Neutrophil (primary cell): ENCODE measurements around the gene MOB3A.

ENCODE experiments used
- H3K27ac ChIP-seq: fragments of 200-600 bp; sonication (generic); 2 replicates; pipeline ENCODE4 v1.5.1; 2016; ENCODE audit warnings: mild to moderate bottlenecking, moderate library complexity
- H3K27me3 ChIP-seq: fragments of 200-600 bp; sonication (generic); 2 replicates; pipeline ENCODE4 v1.6.0; 2016; ENCODE audit warnings: mild to moderate bottlenecking
- H3K36me3 ChIP-seq: fragments of 200-600 bp; sonication (generic); 2 replicates; pipeline ENCODE4 v1.5.1; 2017
- H3K4me1 ChIP-seq, 2 experiments: fragments of 200-600 bp in 1 of 2; sonication (generic) in 1 of 2; 1 replicate in 1 of 2; 2 replicates in 1 of 2; pipeline versions ENCODE4 v1.5.1 to v1.6.1; 2013 to 2016; ENCODE audit warnings: low read depth in 1 of 2, low read length in 1 of 2, mild to moderate bottlenecking in 1 of 2, moderate library complexity in 1 of 2; ENCODE audit not compliant: control insufficient read depth in 1 of 2, insufficient read depth in 1 of 2
- H3K4me3 ChIP-seq, 2 experiments: fragments of 200-600 bp in 1 of 2; sonication (generic) in 1 of 2; 1 replicate in 1 of 2; 2 replicates in 1 of 2; pipeline ENCODE4 v1.5.1; 2013 to 2016; ENCODE audit warnings: low read depth in 1 of 2, low read length in 1 of 2, mild to moderate bottlenecking in 1 of 2, moderate library complexity in 1 of 2
- H3K9me3 ChIP-seq: fragments of 200-600 bp; sonication (generic); 2 replicates; pipeline ENCODE4 v1.5.1; 2016
- TF ChIP-seq, protein P1 (sequence below): fragments of 200-600 bp; sonication (generic); IDR thresholded peaks from 2 replicates; pipeline ENCODE4 v1.5.1; 2016; ENCODE audit warnings: antibody characterized with exemption

The MOB3A gene

DNA sequence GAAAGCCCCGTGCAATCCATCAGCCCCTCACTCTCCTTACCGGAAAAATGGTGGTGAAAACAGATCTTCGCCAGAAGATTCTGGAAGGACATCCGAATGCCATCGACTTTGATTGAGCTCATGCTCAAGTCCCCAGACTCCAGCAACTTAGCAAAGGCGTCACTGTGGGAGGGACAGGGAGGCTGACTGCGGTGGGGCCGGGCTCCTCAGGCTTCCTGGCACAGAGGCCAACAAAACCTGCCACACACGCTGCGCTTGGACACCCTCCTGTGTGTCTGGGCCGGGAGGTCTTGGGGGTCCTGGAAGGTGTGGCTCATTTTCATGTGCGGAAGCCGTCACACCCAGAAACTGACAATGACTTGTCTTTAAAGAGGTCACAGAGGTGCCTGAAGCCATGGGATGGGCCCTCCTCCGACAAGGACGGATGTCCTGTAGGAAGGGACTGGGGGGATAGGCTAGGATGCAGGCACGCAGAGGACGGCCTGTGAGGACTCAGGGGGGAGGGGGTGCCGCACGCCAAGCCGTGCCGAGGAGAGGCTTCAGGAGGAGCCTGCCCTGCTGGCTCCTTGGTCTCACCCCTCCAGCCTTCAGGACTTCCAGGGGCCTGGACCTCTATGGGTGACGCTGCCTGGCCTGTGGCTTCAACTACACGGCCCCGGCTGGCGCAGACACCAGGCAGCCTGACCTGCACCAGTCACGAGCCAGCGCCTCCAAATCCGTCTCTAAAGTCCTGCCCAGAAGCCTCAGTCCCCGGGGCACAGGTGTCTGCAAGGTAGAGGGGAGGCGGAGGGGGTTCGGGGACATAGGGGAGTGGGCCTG lies 13.1 kb upstream of the MOB3A start:
- Histone ChIP-seq H3K27me3 (no peaks in the 10 kb centered on the region), H3K4me3 (no peak overlapping the region), H3K4me1 (no peaks in the 10 kb centered on the region), H3K36me3 (peaks cover 82% of the 10 kb centered on the region), H3K27ac (no peak overlapping the region), H3K9me3 (no peaks in the 10 kb centered on the region)
- TF ChIP-seq, protein P1, sequence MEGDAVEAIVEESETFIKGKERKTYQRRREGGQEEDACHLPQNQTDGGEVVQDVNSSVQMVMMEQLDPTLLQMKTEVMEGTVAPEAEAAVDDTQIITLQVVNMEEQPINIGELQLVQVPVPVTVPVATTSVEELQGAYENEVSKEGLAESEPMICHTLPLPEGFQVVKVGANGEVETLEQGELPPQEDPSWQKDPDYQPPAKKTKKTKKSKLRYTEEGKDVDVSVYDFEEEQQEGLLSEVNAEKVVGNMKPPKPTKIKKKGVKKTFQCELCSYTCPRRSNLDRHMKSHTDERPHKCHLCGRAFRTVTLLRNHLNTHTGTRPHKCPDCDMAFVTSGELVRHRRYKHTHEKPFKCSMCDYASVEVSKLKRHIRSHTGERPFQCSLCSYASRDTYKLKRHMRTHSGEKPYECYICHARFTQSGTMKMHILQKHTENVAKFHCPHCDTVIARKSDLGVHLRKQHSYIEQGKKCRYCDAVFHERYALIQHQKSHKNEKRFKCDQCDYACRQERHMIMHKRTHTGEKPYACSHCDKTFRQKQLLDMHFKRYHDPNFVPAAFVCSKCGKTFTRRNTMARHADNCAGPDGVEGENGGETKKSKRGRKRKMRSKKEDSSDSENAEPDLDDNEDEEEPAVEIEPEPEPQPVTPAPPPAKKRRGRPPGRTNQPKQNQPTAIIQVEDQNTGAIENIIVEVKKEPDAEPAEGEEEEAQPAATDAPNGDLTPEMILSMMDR = no peak

DNA sequence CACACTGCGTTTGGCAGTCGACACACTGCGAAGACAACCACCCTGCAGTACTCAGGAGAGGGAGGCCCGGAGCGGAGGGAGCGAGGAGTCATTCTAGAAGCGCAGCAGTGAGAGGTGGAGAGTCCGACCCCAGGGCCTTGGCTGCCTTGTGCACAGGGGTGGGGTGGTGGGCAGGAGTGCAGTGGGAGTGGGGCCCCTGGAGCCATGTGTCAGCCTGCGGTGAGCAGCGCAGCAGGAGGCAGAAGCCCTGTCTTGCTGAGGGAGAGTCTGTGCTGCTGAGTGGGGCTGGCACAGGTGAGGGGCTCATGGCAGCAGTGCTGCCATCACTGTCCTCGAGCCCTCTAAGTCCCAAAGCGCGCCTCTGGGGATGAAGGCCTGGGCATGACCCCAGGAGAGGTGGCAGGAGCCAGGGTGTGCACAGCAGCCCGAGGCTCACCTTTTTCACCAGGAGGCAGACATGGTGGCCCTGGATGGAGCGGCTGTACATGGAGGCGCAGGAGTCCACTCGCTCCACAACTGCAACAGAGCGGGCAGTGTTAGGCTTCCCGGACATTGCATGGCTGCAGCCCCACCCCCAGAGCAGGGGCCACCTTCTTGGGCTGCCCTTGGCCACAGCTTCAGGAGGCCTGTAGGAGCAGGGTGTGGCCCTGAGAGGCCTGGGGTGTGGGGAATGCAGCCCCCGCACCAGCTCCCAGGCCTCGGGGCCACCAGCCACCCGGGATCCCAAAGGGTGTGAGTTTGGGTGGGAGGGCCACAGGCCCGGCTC lies 12.3 kb upstream of the MOB3A start:
- Histone ChIP-seq H3K36me3 (peaks cover 74% of the 10 kb centered on the region), H3K4me3 (no peak overlapping the region), H3K9me3 (no peaks in the 10 kb centered on the region), H3K27ac (no peak overlapping the region), H3K4me1 (no peaks in the 10 kb centered on the region), H3K27me3 (no peaks in the 10 kb centered on the region)
- TF ChIP-seq, protein P1 = no peak

DNA sequence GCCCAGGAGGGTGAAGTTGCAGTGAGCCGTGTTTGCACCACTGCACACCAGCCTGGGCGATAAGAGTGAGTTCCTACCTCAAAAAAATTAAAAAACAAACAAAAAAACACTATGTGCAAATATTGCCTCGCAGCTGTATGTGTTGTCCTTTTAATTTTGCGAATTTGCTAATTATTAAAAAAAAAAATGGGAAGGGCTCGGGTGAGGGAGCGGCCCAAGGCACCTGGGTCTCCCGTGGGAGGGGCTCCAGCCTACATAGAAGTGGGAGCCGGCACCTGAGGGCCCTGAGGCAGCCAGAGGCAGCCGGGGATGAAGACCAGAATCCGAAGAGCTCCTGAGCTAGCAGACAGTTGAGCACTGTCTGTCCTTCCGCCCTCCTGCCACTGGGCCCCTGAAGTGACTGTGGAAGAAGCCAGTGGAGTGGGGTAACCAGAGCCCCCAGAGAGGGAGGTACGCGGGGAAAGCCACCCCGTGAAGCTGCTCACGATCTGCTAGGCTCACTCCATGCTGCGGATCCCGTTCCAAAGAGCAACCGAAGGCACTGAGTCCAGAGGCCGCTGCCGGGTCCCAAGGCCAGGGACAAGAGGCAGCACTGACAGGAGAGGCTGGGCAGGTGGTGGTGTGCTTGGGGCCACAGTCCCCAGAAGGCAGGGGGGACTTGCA lies 7.0 kb upstream of the MOB3A start:
- no peak overlapping the region for H3K4me3 ChIP-seq
- no peak overlapping the region for H3K27ac ChIP-seq
- H3K36me3 ChIP-seq = peaks cover 59% of the 10 kb centered on the region
- TF ChIP-seq, protein P1 = no peak
- H3K4me1 ChIP-seq = no peaks in the 10 kb centered on the region
- H3K9me3 ChIP-seq = no peaks in the 10 kb centered on the region
- no peaks in the 10 kb centered on the region for H3K27me3 ChIP-seq

- H3K4me3 ChIP-seq = no peak overlapping the region
- no peaks in the 10 kb centered on the region for H3K9me3 ChIP-seq
- H3K27ac ChIP-seq = no peak overlapping the region
- H3K4me1 ChIP-seq = peaks cover 11 to 14% of the 10 kb centered on the region in 2 experiments
- no peaks in the 10 kb centered on the region for H3K27me3 ChIP-seq
- TF ChIP-seq, protein P1 = no peak
- peaks cover 52% of the 10 kb centered on the region for H3K36me3 ChIP-seq
Measured at GRCh38 chr19:2101417-2102335, 5.5 kb upstream of the MOB3A start.

- peaks cover 44% of the 10 kb centered on the region for H3K36me3 ChIP-seq
- TF ChIP-seq, protein P1 = no peak
Measured at GRCh38 chr19:2100719-2101061, 4.6 kb upstream of the MOB3A start.

More at GRCh38 chr19:2100719-2101061, 4.6 kb upstream of the MOB3A start:
- H3K27ac ChIP-seq = no peak overlapping the region
- peaks cover 11 to 20% of the 10 kb centered on the region in 2 experiments for H3K4me1 ChIP-seq
- H3K9me3 ChIP-seq = no peaks in the 10 kb centered on the region
- no peaks in the 10 kb centered on the region for H3K27me3 ChIP-seq
- no peak overlapping the region for H3K4me3 ChIP-seq
